GM10266 (cell line): ENCODE results near the gene PRKG1.

ENCODE experiments used
- DNase-seq: peaks from one replicate; pipeline ENCODE4 v3.0.0; 2012; ENCODE audit errors: extremely low spot score
- CTCF ChIP-seq: IDR thresholded peaks from 2 replicates; pipeline ENCODE4 v1.5.1; 2012; ENCODE audit warnings: mild to moderate bottlenecking, low read depth; ENCODE audit not compliant: control insufficient read depth, insufficient read depth; ENCODE audit errors: missing control alignments

The PRKG1 gene

GRCh38 chr10:51711519-51711891 is 637.2 kb downstream of the PRKG1 start:
- no peak for TF ChIP-seq CTCF
- DNase-seq: no peak

GRCh38 chr10:51716981-51717380 is 642.7 kb downstream of the PRKG1 start:
- no peak for TF ChIP-seq CTCF
- no peak for DNase-seq

GRCh38 chr10:51718804-51719291 is 644.6 kb downstream of the PRKG1 start:
- TF ChIP-seq CTCF: no peak
- no peak for DNase-seq

GRCh38 chr10:51724038-51724437 is 649.8 kb downstream of the PRKG1 start:
- DNase-seq: no peak
- no peak for TF ChIP-seq CTCF

- DNase-seq: no peak
- TF ChIP-seq CTCF: no peak
These were observed 655.7 kb downstream of the PRKG1 start for GRCh38 chr10:51729822-51730555.

GRCh38 chr10:51733057-51733456 is 658.8 kb downstream of the PRKG1 start:
- TF ChIP-seq CTCF: no peak
- no peak for DNase-seq

- no peak for DNase-seq
- no peak for TF ChIP-seq CTCF
These were observed 668.9 kb downstream of the PRKG1 start for GRCh38 chr10:51743146-51743545.
